GM21825 (cell line): Measurements from ENCODE around the gene RUFY1.
"Not testable (repeated sequence)": the region's sequence is repeated elsewhere in the genome, so short reads cannot be mapped to it uniquely, and the experiment has no call there.

ENCODE experiments used
- ATAC-seq: cut with Tn5 transposase; IDR thresholded peaks from one replicate; pipeline ENCODE4 v1.9.1; 2021; ENCODE audit warnings: mild to moderate bottlenecking, moderate library complexity; ENCODE audit not compliant: unreplicated experiment

RUFY1 gene

DNA sequence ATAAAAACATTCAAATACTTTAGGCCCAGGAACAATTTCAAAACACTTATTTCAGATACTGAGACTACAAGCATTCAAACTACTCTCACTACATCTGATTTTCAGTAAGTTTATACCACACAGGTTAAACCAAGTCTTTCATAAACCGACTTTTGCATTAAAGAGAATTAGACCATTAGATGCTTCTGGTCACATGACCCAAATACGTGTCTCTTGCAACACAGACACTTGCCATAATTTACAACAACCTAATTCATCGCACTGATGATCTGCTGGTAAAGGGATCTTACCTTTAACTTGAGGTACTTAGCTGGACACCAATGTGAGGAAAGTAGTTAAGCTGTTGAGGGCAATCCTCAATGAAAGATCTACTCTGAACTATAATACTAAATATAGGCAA, 69.9 kb downstream of the RUFY1 start:
- no peak for ATAC-seq

GRCh38 chr5:179620703-179621350, 70.5 kb downstream of the RUFY1 start:
- ATAC-seq, result no peak

DNA sequence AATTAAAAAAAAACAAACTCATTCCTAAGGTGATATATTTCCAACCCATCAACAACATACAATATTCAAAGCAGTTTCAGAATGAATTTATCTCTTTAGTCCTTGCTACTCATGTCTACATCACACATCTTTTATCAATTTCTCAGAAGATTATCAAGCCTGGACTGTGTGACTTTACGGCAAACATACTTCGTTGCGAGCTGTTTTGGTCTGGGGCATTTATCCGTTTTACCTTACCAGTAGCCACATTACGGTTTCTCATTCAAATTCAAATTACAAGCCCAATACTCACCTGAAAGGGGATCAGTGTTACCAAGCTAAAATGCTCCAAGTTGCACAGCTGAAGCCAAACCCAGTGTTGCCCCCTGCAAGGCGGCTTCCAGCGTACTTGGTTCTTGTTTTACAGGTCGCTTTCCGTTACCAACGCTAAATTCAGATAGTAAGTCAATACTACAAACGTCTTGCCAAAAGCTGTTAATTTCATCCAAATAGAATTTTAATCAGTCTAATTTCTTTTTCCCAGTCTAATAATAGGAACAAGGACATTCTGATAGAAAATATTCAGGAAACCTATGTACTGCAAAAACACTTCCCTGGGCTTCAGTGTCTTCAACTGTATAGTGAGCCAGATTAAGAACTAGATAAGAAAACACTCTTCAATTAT, 71.3 kb downstream of the RUFY1 start:
- ATAC-seq, result no peak

DNA sequence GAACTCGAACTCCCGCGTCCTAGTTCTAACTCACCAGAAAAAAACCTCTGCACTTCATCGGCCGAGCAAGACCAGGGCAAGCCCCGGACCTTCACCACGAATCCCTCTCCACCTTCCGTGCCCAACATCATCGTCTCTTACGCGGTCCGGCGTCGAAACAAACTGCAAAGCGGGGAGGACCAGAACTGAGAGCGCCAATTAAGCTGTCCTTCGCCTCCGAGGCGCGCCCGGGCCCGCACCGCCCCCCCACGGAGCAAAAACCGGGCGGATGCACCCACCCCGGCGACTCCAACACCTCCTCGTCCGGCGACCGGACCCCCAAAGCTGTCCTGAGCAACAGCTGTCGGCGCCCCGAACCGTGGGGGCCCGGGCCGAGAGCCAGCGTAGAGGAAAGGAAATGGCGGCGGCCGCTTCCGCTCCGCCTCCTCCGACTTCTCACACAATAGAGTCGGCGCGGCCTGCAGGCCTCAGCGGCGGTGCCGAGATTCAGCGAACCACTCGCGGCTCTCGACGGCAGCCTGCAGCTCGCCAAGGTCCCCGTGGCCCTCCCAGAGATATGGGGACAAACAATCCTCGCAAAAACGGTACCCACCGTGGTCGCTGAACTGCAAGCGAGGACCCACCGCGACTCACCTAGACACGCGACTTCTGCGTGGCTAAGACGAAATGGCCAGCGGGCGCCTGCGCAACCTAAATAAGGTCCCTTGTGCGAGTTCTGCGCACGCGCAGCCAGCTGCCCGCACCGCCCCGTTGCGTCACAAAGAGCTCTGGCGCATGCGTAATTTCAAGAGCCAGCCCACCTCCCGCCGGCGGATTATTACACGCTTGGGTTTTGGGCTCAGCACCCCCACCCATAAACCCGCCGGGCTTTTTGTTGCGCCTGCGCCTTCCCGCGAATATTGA, 72.9 kb downstream of the RUFY1 start, which contains the start of gene HNRNPH1:
TSS of gene HNRNPH1 (minus strand) at position 669 of the 903 bp plus-strand sequence. CDS start at position 131, 538 bp downstream.
- ATAC-seq, result peak; percentile 71

GRCh38 chr5:179623906-179624741, 73.8 kb downstream of the RUFY1 start:
- ATAC-seq, result peak; percentile 9

DNA sequence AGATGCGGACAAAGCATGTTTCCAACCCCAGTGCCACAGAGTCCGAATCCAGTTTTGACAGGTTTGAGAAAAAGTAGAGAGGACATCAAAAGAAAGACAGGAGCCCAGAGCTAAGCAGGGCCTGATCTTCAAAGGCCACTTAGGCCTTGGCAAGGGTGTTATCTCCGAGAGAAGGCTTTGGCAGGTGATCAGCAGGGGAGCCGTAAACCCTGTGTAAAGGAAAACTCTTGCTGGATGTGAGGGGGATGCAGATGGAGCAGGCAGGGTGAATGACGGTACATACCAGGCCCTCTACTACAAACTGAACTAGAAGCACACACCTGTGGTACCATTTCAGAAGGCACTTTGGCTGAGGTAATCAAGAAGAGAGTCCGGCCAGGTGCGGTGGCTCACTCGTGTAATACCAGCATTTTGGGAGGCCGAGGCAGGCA, 74.5 kb downstream of the RUFY1 start:
- no peak for ATAC-seq

DNA sequence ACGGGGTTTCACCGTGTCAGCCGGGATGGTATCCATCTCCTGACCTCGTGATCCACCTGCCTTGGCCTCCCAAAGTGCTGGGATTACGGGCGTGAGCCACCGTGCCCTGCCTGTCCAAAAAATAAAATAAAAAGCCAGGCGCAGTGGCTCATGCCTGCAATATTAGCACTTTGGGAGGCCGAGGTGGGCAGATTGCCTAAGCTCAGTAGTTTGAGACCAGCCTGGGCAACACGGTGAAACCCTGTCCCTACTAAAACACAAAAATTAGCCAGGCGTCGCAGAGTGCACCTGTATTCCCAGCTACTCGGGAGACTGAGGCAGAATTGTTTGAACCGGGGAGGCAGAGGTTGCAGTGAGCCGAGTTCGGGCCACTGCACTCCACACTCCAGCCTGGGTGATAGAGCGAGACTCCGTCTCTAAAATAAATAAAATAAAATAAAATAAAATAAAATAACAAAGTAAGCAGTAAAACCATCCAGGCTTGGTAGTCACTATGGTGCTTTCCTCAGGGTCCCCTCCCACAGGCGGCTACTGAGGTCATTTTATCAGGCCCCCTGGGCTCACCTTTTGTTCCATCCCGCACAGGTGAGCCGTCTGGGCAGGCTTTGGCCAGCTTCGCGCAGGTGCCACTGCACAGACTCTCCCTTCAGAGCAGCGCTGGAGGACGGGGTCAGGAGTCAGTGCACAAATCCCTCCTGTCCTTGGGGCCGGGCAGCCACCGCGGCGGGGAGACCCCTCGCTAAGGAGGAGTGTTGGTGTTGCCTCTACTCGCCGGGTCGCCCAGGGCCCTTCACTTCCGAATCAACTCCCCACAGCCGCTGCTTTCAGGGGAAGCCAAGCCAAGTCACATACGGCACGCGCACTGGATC, 83.4 kb downstream of the RUFY1 start:
- peak; percentile 55 for ATAC-seq

GRCh38 chr5:179634370-179635172, 84.2 kb downstream of the RUFY1 start:
- peak; percentile 90 for ATAC-seq

DNA sequence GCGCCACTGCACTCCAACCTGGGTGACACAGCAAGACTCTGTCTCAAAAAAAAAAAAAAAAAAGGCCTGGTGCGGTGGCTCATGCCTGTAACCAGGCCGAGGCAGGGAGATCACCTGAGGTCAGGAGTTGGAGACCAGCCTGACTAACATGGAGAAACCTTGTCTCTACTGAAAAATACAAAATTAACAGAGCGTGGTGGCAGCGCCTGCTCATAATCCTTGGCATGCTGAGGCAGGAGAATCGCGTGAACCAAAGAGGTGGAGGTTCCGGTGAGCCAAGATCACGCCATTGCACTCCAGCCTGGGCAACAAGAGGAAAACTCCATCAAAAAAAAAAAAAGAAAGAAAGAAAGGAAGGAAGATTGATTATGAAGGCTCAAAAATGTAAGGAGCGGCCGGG, 88.9 kb downstream of the RUFY1 start:
- ATAC-seq, result not testable (repeated sequence)

- ATAC-seq, result not testable (repeated sequence)
Measured at GRCh38 chr5:179641745-179642144, 91.4 kb downstream of the RUFY1 start.

- not testable (repeated sequence) for ATAC-seq
Measured at GRCh38 chr5:179642626-179643025, 92.3 kb downstream of the RUFY1 start.

- not testable (repeated sequence) for ATAC-seq
Measured at GRCh38 chr5:179643141-179643920, 93.0 kb downstream of the RUFY1 start.

DNA sequence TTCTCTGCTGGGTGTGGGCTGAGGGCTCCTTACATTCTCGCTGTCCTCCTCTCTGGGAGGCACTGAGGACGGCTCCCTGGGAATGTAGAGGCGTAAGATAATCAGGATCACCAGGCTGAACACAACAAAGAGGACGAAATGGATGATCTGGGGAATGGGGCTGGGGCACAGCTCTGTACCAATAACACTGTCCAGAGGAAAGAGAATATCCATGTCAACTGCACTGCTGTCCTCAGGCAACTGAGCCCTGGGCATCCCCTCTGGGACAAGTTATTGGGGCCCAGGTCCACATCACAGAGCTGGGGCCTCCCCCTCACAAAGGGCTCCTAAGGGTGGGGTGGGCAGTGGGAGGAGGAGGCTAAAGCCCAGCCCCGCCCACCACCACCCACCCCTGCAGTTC, 94.4 kb downstream of the RUFY1 start:
- not testable (repeated sequence) for ATAC-seq

DNA sequence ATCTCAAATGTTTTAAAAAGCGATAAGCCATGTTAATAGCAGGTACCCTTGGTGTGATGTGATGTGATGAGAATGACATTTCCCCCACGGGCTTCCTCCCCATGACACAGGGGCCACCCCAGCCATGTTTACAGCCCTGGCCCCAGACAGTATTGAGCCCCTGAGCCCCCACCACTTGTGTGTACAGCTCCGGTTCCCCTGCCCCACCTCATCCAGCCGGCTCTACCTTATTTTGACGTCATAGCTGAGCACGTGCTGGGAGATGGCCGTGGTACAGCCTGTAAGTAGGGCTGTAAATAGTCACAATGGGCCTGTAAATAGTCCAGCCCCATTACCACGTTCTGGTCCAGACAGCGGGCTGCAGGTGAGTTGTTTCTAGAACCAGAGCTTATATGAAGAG, 98.1 kb downstream of the RUFY1 start:
- no peak for ATAC-seq

DNA sequence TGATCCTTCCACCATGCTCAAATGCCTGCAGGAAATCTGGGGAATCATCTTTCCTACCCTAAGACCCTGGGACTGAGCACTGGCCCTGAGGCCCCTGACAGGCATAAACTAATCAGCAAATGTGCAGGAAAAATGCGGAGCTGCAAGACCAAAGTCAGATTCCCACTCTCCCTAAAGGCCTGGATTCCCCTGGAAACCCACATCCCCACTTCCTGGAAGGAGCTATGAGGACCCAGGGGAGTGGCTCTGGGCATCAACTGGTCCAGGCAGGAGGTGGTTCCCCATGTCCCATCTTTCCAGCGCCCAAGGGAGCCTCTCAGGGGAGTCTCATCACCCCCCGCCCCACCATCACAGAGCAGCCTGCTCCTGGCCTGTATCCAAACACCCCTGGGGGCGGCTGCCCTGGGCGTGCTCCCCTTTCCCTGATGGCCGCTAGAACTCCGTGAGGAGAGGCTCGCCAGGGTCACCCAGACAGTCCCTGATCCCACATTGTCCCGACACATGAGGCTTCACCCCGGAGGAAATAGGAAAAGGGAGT, 98.9 kb downstream of the RUFY1 start:
- ATAC-seq, result not testable (repeated sequence)

DNA sequence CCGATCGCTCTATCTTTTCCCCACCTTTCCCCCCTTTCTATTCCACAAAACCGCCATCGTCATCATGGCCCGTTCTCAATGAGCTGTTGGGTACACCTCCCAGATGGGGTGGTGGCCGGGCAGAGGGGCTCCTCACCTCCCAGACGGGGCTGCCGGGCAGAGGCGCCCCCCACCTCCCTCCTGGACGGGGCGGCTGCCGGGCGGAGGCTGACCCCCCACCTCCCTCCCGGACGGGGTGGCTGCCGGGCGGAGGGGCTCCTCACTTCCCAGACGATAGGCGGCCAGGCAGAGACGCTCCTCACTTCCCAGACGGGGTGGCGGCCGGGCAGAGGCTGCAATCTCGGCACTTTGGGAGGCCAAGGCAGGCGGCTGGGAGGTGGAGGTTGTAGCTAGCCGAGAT, 99.9 kb downstream of the RUFY1 start:
- not testable (repeated sequence) for ATAC-seq

DNA sequence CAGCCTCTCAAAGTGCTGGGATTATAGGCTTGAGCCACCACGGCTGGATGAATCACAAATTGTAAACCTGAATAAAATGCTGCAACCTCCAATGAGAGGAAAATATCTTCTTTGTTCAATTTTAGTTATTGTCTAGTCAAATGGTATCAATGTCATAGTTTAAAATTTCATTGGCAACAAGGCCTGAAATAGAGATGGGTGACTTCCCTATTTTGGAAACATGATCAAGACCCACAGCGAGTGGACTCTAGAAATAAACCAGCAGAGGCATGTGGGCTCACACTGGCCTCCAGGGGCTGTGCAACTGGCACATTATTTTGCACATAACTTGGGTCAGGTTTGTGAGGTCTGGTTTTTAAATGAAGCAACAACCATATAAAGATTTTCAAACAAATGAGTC, 102.8 kb downstream of the RUFY1 start:
- ATAC-seq, result not testable (repeated sequence)
